GM18951 (cell line): ENCODE data around the gene METTL25B.

Experiments
- POLR2A ChIP-seq: IDR thresholded peaks from 4 replicates; pipeline ENCODE4 v1.6.1; 2011; ENCODE audit warnings: mild to moderate bottlenecking; ENCODE audit not compliant: insufficient read length, insufficient read depth; ENCODE audit errors: extremely low read depth
- in situ Hi-C: fragments of 300-500 bp; cut with MboI; formaldehyde crosslinking; loops from one replicate; pipeline ENCODE4 v1.12.0; 2022; ENCODE audit warnings: low sequenced_read_pairs, mixed read lengths, inconsistent platforms; ENCODE audit not compliant: unreplicated experiment

The METTL25B gene

DNA sequence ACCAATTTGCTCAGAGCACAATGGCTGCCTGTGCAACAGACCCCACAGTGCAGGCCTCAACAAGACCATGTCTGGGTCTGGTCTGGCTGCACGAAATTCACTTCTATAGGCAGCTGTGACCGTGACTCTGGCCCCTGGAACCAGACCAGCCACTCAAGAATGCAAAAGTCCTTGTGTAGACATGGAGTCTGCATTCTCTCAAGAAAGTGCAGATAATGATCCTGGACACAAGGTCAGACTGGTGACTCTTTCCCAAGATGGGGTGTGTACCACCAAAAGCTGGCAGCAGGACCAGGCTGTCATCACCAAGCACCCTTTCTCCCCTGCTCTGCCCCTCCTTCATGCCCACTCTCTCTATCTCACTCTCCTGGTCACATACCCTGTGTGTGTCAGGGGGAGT, 7.1 kb upstream of the METTL25B start:
- TF ChIP-seq POLR2A = no peak
- in situ Hi-C loops = no loop called here

DNA sequence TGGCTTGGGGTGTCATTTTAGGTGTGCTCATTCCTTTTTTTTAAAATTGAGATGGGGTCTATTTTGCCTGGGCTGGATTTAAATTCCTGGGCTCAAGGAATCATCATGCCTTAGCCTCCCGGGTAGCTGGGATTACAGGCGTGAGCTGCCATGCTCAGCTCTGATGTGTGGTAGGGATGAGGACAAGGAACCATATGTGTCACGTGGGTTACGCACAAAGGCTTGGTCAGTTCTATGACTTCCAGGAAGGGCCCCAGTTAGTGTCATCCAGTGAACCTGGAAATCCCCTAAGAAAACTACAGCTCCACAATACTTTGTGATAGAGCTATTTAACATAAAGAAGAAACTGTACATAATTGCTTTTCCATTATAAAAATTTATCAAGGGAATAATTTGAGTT, 6.7 kb upstream of the METTL25B start:
- TF ChIP-seq POLR2A = no peak
- in situ Hi-C loops = no loop called here

- TF ChIP-seq POLR2A = no peak
- in situ Hi-C loops = no loop called here
Measured at GRCh38 chr1:156725683-156726280, 2.5 kb upstream of the METTL25B start.

GRCh38 chr1:156726549-156727226, 1.6 kb upstream of the METTL25B start:
- in situ Hi-C loops = no loop called here

DNA sequence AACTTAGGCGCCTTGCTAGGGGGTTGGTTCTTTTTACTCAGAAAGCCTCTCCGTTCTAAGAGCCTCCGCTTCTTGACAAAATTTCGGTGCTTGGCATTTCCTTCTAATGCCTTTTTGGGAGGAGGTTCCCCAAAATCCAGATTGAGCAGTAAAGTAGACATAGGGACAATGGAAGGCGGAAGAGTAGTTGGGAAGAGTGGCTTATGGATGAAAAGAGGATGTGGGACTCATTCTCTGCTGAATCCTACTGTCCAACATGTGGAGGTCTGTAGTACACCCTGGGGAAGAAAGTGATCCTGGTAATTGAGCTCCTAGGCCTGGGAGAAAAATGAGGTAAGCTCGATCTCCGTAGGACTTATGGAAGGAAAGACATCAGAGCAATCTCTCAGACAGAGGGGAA, 777 bp upstream of the METTL25B start:
- in situ Hi-C loops = no loop called here
- no peak for TF ChIP-seq POLR2A

More at GRCh38 chr1:156726549-156727226, 1.6 kb upstream of the METTL25B start:
- no peak for TF ChIP-seq POLR2A

GRCh38 chr1:156728599-156729462, 562 bp downstream of the METTL25B start, which contains the start of gene ISG20L2:
ISG20L2 (minus strand) TSS chr1:156728766; CDS start chr1:156727652, 1,114 bp downstream.
- TF ChIP-seq POLR2A = peak; percentile 51
- in situ Hi-C loops = no loop called here

DNA sequence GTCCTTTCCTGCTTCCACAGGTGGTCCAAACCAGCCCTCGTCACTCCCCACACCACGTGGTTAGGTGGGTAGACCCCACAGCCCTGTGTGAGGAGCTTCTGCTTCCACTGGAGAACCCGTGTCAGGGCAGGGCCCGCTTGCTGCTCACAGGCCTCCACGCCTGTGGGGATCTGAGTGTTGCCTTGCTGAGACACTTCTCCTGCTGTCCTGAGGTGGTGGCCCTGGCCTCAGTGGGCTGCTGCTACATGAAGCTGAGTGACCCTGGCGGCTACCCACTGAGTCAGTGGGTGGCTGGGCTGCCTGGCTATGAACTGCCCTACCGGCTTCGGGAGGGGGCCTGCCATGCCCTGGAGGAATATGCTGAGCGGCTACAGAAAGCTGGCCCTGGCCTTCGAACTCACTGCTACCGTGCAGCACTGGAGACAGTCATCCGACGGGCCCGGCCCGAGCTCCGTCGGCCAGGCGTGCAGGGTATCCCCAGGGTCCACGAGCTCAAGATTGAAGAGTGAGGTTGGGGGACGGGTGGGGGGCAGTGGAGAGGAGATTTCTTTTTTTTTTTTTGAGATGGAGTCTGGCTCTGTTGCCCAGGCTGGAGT, 5.8 kb downstream of the METTL25B start:
- no peak for TF ChIP-seq POLR2A
- in situ Hi-C loops = no loop called here

DNA sequence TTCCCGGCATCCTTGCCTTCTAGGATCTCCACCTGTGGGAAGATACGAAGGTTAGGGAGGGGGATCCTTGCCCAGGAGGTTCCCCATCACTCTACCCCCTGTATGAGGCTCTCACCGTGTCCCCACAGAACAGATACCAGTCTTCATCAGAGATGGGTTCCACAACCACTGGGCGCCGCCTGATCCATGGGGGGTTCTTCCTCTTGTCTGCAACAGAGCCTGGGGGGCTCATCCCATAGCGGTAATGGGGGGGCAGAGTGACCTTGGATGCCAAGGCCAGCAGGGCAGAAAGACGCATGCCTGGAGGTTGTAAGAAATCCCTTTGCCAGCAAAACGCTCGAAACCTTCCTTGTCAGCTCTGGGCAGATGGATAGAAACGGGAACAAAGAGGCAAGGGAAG, 10.1 kb downstream of the METTL25B start:
- TF ChIP-seq POLR2A = no peak
- in situ Hi-C loops = no loop called here

GRCh38 chr1:156738916-156739315, 10.6 kb downstream of the METTL25B start:
- TF ChIP-seq POLR2A = no peak
- in situ Hi-C loops = no loop called here

- TF ChIP-seq POLR2A = no peak
- in situ Hi-C loops = no loop called here
Measured at GRCh38 chr1:156740237-156740740, 12.0 kb downstream of the METTL25B start.

DNA sequence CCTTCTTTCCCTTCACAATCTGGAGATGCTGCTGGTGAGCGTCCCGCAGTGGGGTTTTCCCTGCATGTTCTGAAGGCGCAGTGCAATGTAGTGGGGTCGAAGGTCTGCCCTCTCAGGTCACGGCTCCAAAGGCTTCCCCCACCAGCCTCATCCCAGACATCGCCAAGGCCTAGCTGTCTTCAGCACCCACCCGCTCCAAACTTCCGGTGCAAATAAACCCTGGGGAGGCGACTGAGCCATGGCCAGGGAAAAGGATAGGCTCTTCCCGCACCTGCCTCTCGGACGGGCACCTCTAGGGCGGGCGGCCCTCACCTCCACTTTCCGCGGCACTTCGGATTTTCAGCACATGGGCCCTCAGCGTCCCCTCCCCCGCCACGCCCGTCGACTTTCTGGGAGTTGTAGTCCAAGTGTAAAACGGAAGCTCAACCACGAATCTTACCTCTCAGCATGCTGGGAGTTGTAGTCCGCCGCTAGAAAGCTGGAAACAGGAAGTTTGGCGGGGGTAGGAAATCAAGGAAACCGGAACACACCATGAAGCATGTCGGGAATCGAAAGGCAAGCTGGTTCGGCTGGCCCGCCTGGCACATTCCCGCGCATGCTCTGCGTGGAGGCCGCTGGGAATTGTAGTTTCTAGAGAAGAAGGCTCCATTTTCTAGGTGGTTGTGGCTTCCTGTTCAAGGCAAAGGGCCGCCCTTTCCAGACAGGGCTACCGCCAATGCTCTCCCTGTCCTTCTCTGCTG, 12.6 kb downstream of the METTL25B start, which contains the start of gene MRPL24:
MRPL24 (minus strand) TSS at position 348 of the 740 bp plus-strand sequence. CDS start 2,384 bp downstream, outside the sequence.
- peak; percentile 73 for TF ChIP-seq POLR2A
- in situ Hi-C loops = no loop called here

- TF ChIP-seq POLR2A = no peak
- in situ Hi-C loops = no loop called here
Measured at GRCh38 chr1:156741481-156741983, 13.3 kb downstream of the METTL25B start.
